ENCODE measurements around the gene SMARCAD1.

Gene SMARCAD1

GRCh38 chr4:94211861-94212260 is 4.2 kb downstream of the SMARCAD1 start:
- H3K27me3 Mint-ChIP-seq, result no peaks in the 10 kb centered on the region
- H3K4me1 Mint-ChIP-seq (ENCODE audit: low read depth), result peaks cover 71% of the 10 kb centered on the region
- H3K36me3 Mint-ChIP-seq (ENCODE audit: low read depth), result peaks cover 69% of the 10 kb centered on the region
- H3K4me3 Mint-ChIP-seq, result no peak overlapping the region
- H3K27ac Mint-ChIP-seq, result no peak overlapping the region
- no peaks in the 10 kb centered on the region for H3K9me3 Mint-ChIP-seq

- Mint-ChIP-seq H3K27me3 (no peaks in the 10 kb centered on the region), H3K4me1 (ENCODE audit: low read depth) (peaks cover 58% of the 10 kb centered on the region), H3K36me3 (ENCODE audit: low read depth) (peaks cover 81% of the 10 kb centered on the region), H3K9me3 (no peaks in the 10 kb centered on the region), H3K27ac (peak overlapping the region; percentile 23), H3K4me3 (no peak overlapping the region)
Measured at GRCh38 chr4:94214703-94215319, 7.1 kb downstream of the SMARCAD1 start.

GRCh38 chr4:94216394-94216793 is 8.7 kb downstream of the SMARCAD1 start:
- no peaks in the 10 kb centered on the region for H3K9me3 Mint-ChIP-seq
- H3K36me3 Mint-ChIP-seq (ENCODE audit: low read depth), result peaks cover 76% of the 10 kb centered on the region
- no peaks in the 10 kb centered on the region for H3K27me3 Mint-ChIP-seq
- H3K4me3 Mint-ChIP-seq, result no peak overlapping the region
- H3K27ac Mint-ChIP-seq, result no peak overlapping the region
- peaks cover 46% of the 10 kb centered on the region for H3K4me1 Mint-ChIP-seq (ENCODE audit: low read depth)

- peaks cover 64% of the 10 kb centered on the region for H3K36me3 Mint-ChIP-seq (ENCODE audit: low read depth)
- no peak overlapping the region for H3K4me3 Mint-ChIP-seq
- H3K27ac Mint-ChIP-seq, result no peak overlapping the region
- H3K27me3 Mint-ChIP-seq, result no peaks in the 10 kb centered on the region
- H3K9me3 Mint-ChIP-seq, result no peaks in the 10 kb centered on the region
- peaks cover 32% of the 10 kb centered on the region for H3K4me1 Mint-ChIP-seq (ENCODE audit: low read depth)
Measured at GRCh38 chr4:94219402-94219801, 11.7 kb downstream of the SMARCAD1 start.

- H3K27ac Mint-ChIP-seq, result no peak overlapping the region
- H3K9me3 Mint-ChIP-seq, result no peaks in the 10 kb centered on the region
- peaks cover 20% of the 10 kb centered on the region for H3K4me1 Mint-ChIP-seq (ENCODE audit: low read depth)
Measured at GRCh38 chr4:94221916-94222315, 14.3 kb downstream of the SMARCAD1 start.

GRCh38 chr4:94225449-94225848 is 17.8 kb downstream of the SMARCAD1 start:
- H3K4me1 Mint-ChIP-seq (ENCODE audit: low read depth), result peaks cover 16% of the 10 kb centered on the region
- H3K4me3 Mint-ChIP-seq, result no peak overlapping the region
- no peak overlapping the region for H3K27ac Mint-ChIP-seq
- H3K9me3 Mint-ChIP-seq, result no peaks in the 10 kb centered on the region
- H3K27me3 Mint-ChIP-seq, result no peaks in the 10 kb centered on the region
- peaks cover 61% of the 10 kb centered on the region for H3K36me3 Mint-ChIP-seq (ENCODE audit: low read depth)

More at GRCh38 chr4:94221916-94222315, 14.3 kb downstream of the SMARCAD1 start:
- H3K27me3 Mint-ChIP-seq, result no peaks in the 10 kb centered on the region
- no peak overlapping the region for H3K4me3 Mint-ChIP-seq
- peaks cover 64% of the 10 kb centered on the region for H3K36me3 Mint-ChIP-seq (ENCODE audit: low read depth)

- Mint-ChIP-seq H3K4me3 (no peak overlapping the region), H3K4me1 (ENCODE audit: low read depth) (peaks cover 12% of the 10 kb centered on the region), H3K9me3 (no peaks in the 10 kb centered on the region), H3K36me3 (ENCODE audit: low read depth) (peaks cover 68% of the 10 kb centered on the region), H3K27ac (no peak overlapping the region), H3K27me3 (no peaks in the 10 kb centered on the region)
Measured at GRCh38 chr4:94226763-94227162, 19.1 kb downstream of the SMARCAD1 start.

GRCh38 chr4:94228493-94229216 is 21.0 kb downstream of the SMARCAD1 start:
- no peaks in the 10 kb centered on the region for H3K9me3 Mint-ChIP-seq
- H3K36me3 Mint-ChIP-seq (ENCODE audit: low read depth), result peaks cover 79% of the 10 kb centered on the region
- H3K4me3 Mint-ChIP-seq, result no peak overlapping the region
- H3K4me1 Mint-ChIP-seq (ENCODE audit: low read depth), result peaks cover 8% of the 10 kb centered on the region
- H3K27me3 Mint-ChIP-seq, result no peaks in the 10 kb centered on the region
- no peak overlapping the region for H3K27ac Mint-ChIP-seq

GRCh38 chr4:94232519-94232918 is 24.9 kb downstream of the SMARCAD1 start:
- H3K4me3 Mint-ChIP-seq, result no peak overlapping the region
- no peaks in the 10 kb centered on the region for H3K9me3 Mint-ChIP-seq
- no peaks in the 10 kb centered on the region for H3K4me1 Mint-ChIP-seq (ENCODE audit: low read depth)
- no peak overlapping the region for H3K27ac Mint-ChIP-seq
- H3K27me3 Mint-ChIP-seq, result no peaks in the 10 kb centered on the region
- H3K36me3 Mint-ChIP-seq (ENCODE audit: low read depth), result peaks cover 60% of the 10 kb centered on the region

- Mint-ChIP-seq H3K9me3 (no peaks in the 10 kb centered on the region), H3K4me1 (ENCODE audit: low read depth) (no peaks in the 10 kb centered on the region), H3K27ac (no peak overlapping the region), H3K4me3 (no peak overlapping the region), H3K36me3 (ENCODE audit: low read depth) (peaks cover 60% of the 10 kb centered on the region), H3K27me3 (no peaks in the 10 kb centered on the region)
Measured at GRCh38 chr4:94235825-94236224, 28.2 kb downstream of the SMARCAD1 start.

- no peaks in the 10 kb centered on the region for H3K9me3 Mint-ChIP-seq
- no peak overlapping the region for H3K27ac Mint-ChIP-seq
- no peaks in the 10 kb centered on the region for H3K27me3 Mint-ChIP-seq
- H3K4me3 Mint-ChIP-seq, result no peak overlapping the region
- H3K36me3 Mint-ChIP-seq (ENCODE audit: low read depth), result peaks cover 59% of the 10 kb centered on the region
- H3K4me1 Mint-ChIP-seq (ENCODE audit: low read depth), result no peaks in the 10 kb centered on the region
Measured at GRCh38 chr4:94237271-94237670, 29.6 kb downstream of the SMARCAD1 start.

GRCh38 chr4:94238160-94238559 is 30.5 kb downstream of the SMARCAD1 start:
- no peak overlapping the region for H3K4me3 Mint-ChIP-seq
- no peaks in the 10 kb centered on the region for H3K9me3 Mint-ChIP-seq
- H3K27ac Mint-ChIP-seq, result no peak overlapping the region
- no peaks in the 10 kb centered on the region for H3K27me3 Mint-ChIP-seq
- peaks cover 59% of the 10 kb centered on the region for H3K36me3 Mint-ChIP-seq (ENCODE audit: low read depth)
- H3K4me1 Mint-ChIP-seq (ENCODE audit: low read depth), result no peaks in the 10 kb centered on the region

GRCh38 chr4:94240384-94240783 is 32.7 kb downstream of the SMARCAD1 start:
- no peaks in the 10 kb centered on the region for H3K27me3 Mint-ChIP-seq
- no peaks in the 10 kb centered on the region for H3K4me1 Mint-ChIP-seq (ENCODE audit: low read depth)
- no peaks in the 10 kb centered on the region for H3K9me3 Mint-ChIP-seq
- H3K36me3 Mint-ChIP-seq (ENCODE audit: low read depth), result peaks cover 70% of the 10 kb centered on the region
- no peak overlapping the region for H3K27ac Mint-ChIP-seq
- H3K4me3 Mint-ChIP-seq, result no peak overlapping the region

- H3K9me3 Mint-ChIP-seq, result no peaks in the 10 kb centered on the region
- H3K36me3 Mint-ChIP-seq (ENCODE audit: low read depth), result peaks cover 68% of the 10 kb centered on the region
- H3K27ac Mint-ChIP-seq, result no peak overlapping the region
- H3K4me1 Mint-ChIP-seq (ENCODE audit: low read depth), result no peaks in the 10 kb centered on the region
- no peak overlapping the region for H3K4me3 Mint-ChIP-seq
- H3K27me3 Mint-ChIP-seq, result no peaks in the 10 kb centered on the region
Measured at GRCh38 chr4:94244087-94244828, 36.6 kb downstream of the SMARCAD1 start.

- peaks cover 72% of the 10 kb centered on the region for H3K36me3 Mint-ChIP-seq (ENCODE audit: low read depth)
- H3K9me3 Mint-ChIP-seq, result no peaks in the 10 kb centered on the region
- no peaks in the 10 kb centered on the region for H3K4me1 Mint-ChIP-seq (ENCODE audit: low read depth)
- H3K27ac Mint-ChIP-seq, result no peak overlapping the region
- H3K4me3 Mint-ChIP-seq, result no peak overlapping the region
- H3K27me3 Mint-ChIP-seq, result no peaks in the 10 kb centered on the region
Measured at GRCh38 chr4:94244829-94245185, 37.1 kb downstream of the SMARCAD1 start.

All from stimulated activated naive CD8-positive, alpha-beta T cell treated with anti-CD3 and anti-CD28 coated beads, Interleukin-15, Interleukin-2, amounts not matched to agents 100 ng/mL and 50 ng/mL, for 24 hours (primary cell).